Heart left ventricle (tissue), 16 donors: ENCODE measurements around the gene GPR176. TPM values are rescaled to one million over a fixed set of nuclear protein-coding genes. Genes with fewer than 3 reads are reported as not detected.
A peak's percentile ranks its signal among the peaks of the same experiment; 100 is the strongest.
"Not testable (repeated sequence)": the region's sequence is repeated elsewhere in the genome, so short reads cannot be mapped to it uniquely, and the experiment has no call there.

Experiments used
- ATAC-seq, 4 donors: fragments of 200-7000 bp; cut with Tn5 transposase; one replicate each; pipeline ENCODE4 v1.9.1; 2020 to 2022; ENCODE audit warnings: moderate library complexity in 4 of 4, mild to moderate bottlenecking in 3 of 4, moderate number of reproducible peaks in 1 of 4
- DNase-seq, 5 donors: peaks; one replicate each; pipeline ENCODE4 v3.0.0-alpha.2; 2020
- H3K27ac ChIP-seq, 12 donors: fragments of 200-600 bp; sonication (generic) in 4 of 12; one replicate each; pipeline versions ENCODE4 v1.5.0 to v1.8.0; 2016 to 2022; ENCODE audit warnings: mild to moderate bottlenecking in 2 of 12
- H3K27me3 ChIP-seq, 9 donors: fragments of 200-600 bp; sonication (generic) in 2 of 9; one replicate each; pipeline versions ENCODE4 v1.5.1 to v1.8.0; 2016 to 2022; ENCODE audit warnings: mild to moderate bottlenecking in 3 of 9
- H3K36me3 ChIP-seq, 9 donors: fragments of 200-600 bp; sonication (generic) in 2 of 9; one replicate each; pipeline versions ENCODE4 v1.5.0 to v1.8.0; 2018 to 2022; ENCODE audit warnings: mild to moderate bottlenecking in 2 of 9
- H3K4me1 ChIP-seq, 12 donors: fragments of 200-600 bp; sonication (generic) in 4 of 12; one replicate each; pipeline versions ENCODE4 v1.5.0 to v1.8.0; 2016 to 2022; ENCODE audit warnings: mild to moderate bottlenecking in 3 of 12
- H3K4me3 ChIP-seq, 12 donors: fragments of 200-600 bp; sonication (generic) in 4 of 12; one replicate each; pipeline versions ENCODE4 v1.5.0 to v1.8.0; 2017 to 2022; ENCODE audit warnings: mild to moderate bottlenecking in 9 of 12, moderate library complexity in 4 of 12
- H3K9me3 ChIP-seq, 12 donors: fragments of 200-600 bp; sonication (generic) in 4 of 12; one replicate each; pipeline versions ENCODE4 v1.5.0 to v1.8.0; 2016 to 2022; ENCODE audit warnings: mild to moderate bottlenecking in 1 of 12
- POLR2A ChIP-seq, 2 donors: fragments of 450-650 bp; IDR thresholded peaks; one replicate each; pipeline ENCODE4 v1.6.1; 2017; ENCODE audit warnings: antibody characterized with exemption in 2 of 2, mild to moderate bottlenecking in 2 of 2, moderate library complexity in 2 of 2
- WGBS, 4 donors: extraction: QIAGEN DNeasy Blood & Tissue Kit in 2 of 4; methylation state at CpG; one replicate each; pipeline versions ENCODE4 v1.1.5 to v1.1.7; 2013 to 2018; 5-methylcytosine and 5-hydroxymethylcytosine counted together
- intact Hi-C, 10 donors: fragments of 100-400 bp; cut with DNase I; formaldehyde crosslinking; loops; one replicate each; pipeline versions ENCODE4 v1.11.1 to v1.14.2; 2022
- polyA plus RNA-seq, 2 donors: library from polyadenylated mRNA; stranded (reverse); fragments of 200-250 nt; gene quantifications; one replicate each; pipeline ENCODE4 v1.2.3, GENCODE V29; 2013
- total RNA-seq, 9 donors: library from RNA; depleted of rRNA in 2 of 9; stranded (reverse); fragments of >200 nt in 2 of 9; fragmentation: NEBNext Ultra II Directional in 3 of 9; extraction: Animal tissue kit (Norgen Biotek cat#: 25700) in 3 of 9; gene quantifications; one replicate each; pipeline versions ENCODE4 v1.1.0 to v1.2.4, GENCODE V29; 2016 to 2023
- TF ChIP-seq, protein P1 (sequence below), 12 donors: fragments of 200-600 bp; sonication (generic) in 4 of 12; IDR thresholded peaks; one replicate each; pipeline versions ENCODE4 v1.5.0 to v1.8.0; 2018 to 2022; ENCODE audit warnings: antibody characterized with exemption in 12 of 12, mild to moderate bottlenecking in 5 of 12
- donor health status: ischemic (EF 13 %, LVEDD 7.1; RV severe dilation, severe dysfunction).
- donor health status: healthy with polysubstance abuse.
- donor health status: DM: no; HTN: yes; CAD: no.
- donor health status: DM: no; HTN: no; CAD: no.
- donor health status: ischemic (EF 25% LVEDD 6.9; RV normal size, moderate dysfunction).
- donor health status: ischemic (EF 25% LVEDD 5.7; RV mildly dilated, moderate dysfunction).
- donor health status: healthy.
- donor health status: DM: yes; HTN: yes; CAD: no.
- donor health status: ischemic (EF 35%, LVEDD 5.7; RV mildly dilated, moderate dysfunction).
- donor health status: nonischemic (EF 11% LVEDD 7.7; RV severe dilation, severe dysfunction).
- donor health status: DM: yes; HTN: yes; CAD: no.
- donor health status: PGD.
- donor health status: ischemic (EF 29% LVEDD 5.4; RV normal size, mild dysfunction).
- donor health status: nonischemic (EF 23%, LVEDD 6.1; RV moderate dilation, normal function).

The GPR176 gene
- total and polyA plus RNA-seq, 11 donors: 1.1 to 4.3 (median 2.1) TPM

DNA sequence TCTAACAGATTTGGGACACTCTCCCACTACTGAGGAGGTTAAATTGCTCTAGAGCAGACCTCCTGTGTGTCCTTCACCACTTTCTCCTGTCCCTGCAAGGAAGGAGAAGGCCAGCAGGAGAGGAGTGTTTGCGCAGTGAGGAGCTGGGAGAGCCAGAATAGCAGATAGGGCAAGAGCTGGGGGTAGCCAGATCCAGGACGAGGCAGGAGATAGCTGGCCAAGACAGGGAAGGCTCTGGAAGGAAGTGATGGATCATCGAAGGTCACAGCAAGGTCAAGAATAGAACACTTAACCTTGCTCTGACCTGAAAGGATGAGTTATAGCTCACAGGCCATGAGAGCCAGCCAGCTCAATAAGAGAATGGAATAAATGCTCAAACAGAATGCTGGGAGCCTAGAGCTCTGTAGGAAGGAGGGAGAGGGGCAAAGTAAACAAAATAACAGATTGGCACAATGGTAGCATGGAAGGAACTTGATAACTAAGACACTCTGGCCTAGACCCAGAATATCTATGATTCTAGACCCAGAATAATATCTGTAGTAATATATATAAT is 99.9 kb downstream of the GPR176 start:
- ATAC-seq: peak in 2 of 4 donors; percentile 10 to 20
- no peak for DNase-seq
- Histone ChIP-seq H3K9me3 (no peaks in the 10 kb centered on the region), H3K4me3 (no peak overlapping the region), H3K36me3 (no peaks in the 10 kb centered on the region), H3K27me3 (no peaks in the 10 kb centered on the region), H3K27ac (peak overlapping the region in 4 of 12 donors; percentile 30 to 53 (median 41)), H3K4me1 (peaks cover 0 to 3% (median 0%) of the 10 kb centered on the region in 12 donors)
- intact Hi-C loops: no loop called here
- TF ChIP-seq, protein P1, sequence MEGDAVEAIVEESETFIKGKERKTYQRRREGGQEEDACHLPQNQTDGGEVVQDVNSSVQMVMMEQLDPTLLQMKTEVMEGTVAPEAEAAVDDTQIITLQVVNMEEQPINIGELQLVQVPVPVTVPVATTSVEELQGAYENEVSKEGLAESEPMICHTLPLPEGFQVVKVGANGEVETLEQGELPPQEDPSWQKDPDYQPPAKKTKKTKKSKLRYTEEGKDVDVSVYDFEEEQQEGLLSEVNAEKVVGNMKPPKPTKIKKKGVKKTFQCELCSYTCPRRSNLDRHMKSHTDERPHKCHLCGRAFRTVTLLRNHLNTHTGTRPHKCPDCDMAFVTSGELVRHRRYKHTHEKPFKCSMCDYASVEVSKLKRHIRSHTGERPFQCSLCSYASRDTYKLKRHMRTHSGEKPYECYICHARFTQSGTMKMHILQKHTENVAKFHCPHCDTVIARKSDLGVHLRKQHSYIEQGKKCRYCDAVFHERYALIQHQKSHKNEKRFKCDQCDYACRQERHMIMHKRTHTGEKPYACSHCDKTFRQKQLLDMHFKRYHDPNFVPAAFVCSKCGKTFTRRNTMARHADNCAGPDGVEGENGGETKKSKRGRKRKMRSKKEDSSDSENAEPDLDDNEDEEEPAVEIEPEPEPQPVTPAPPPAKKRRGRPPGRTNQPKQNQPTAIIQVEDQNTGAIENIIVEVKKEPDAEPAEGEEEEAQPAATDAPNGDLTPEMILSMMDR (IDR thresholded peaks at IDR 0.05): no peak
- no peak for TF ChIP-seq POLR2A (IDR thresholded peaks at IDR 0.05)
- WGBS, 4 donors: 42 to 47% (median 44%) methylated on average over 3 of the region's 3 CpGs

DNA sequence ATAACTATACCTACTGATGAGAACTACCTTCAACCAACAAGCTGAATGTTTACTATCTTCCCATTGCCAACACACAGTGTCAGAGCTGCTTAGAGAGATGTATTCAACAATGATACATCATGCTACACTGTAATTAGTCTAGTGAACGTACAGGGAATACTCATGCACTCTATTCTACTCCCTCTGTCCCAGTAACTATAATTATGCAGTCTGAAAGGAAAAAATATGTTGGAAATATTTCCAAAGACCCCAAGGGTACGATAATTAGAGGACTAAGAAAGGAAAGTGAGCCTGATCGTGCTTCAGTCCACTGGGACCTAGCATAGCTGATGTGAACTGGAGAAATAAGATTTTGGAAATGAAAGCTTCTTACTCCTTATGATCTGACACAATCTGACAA is 100.5 kb downstream of the GPR176 start:
- H3K9me3 ChIP-seq: no peaks in the 10 kb centered on the region
- intact Hi-C loops: no loop called here
- ATAC-seq: peak in 1 of 4 donors; percentile 22

DNA sequence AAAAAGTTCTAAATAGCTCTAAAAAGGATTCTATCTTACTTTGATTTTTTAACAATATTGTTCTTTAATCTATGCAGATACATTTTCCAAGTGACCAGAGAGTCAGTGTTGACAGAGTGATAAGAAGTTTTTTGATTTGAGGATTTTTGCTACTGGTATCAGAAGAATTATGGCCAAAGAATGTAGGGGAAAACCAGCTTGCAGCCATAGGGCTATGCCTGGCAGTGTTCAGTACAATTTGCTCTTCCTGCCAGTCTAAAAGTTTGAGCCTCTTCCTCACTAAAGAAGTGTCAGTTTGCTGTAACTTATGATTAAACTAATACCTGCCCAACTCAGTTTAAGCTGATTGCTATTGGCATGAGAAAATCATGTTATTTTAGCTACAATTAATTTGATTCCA is 102.2 kb downstream of the GPR176 start:
- Histone ChIP-seq H3K4me1 (peaks cover 0 to 3% (median 0%) of the 10 kb centered on the region in 12 donors), H3K4me3 (no peak overlapping the region), H3K36me3 (no peaks in the 10 kb centered on the region), H3K27ac (peak overlapping the region in 1 of 12 donors; percentile 2), H3K27me3 (no peaks in the 10 kb centered on the region), H3K9me3 (no peaks in the 10 kb centered on the region)
- ATAC-seq: no peak
- no peak for TF ChIP-seq POLR2A (IDR thresholded peaks at IDR 0.05)
- TF ChIP-seq, protein P1 (IDR thresholded peaks at IDR 0.05): no peak
- no peak for DNase-seq
- intact Hi-C loops: no loop called here

More for the DNA sequence above, 100.5 kb downstream of the GPR176 start:
- Histone ChIP-seq H3K27ac (peak overlapping the region in 3 of 12 donors; percentile 30 to 53 (median 40)), H3K4me3 (no peak overlapping the region), H3K4me1 (peaks cover 0 to 3% (median 0%) of the 10 kb centered on the region in 12 donors), H3K36me3 (no peaks in the 10 kb centered on the region), H3K27me3 (no peaks in the 10 kb centered on the region)
- WGBS, 4 donors: 68 to 81% (median 78%) methylated on average over 3 of the region's 3 CpGs
- no peak for TF ChIP-seq POLR2A (IDR thresholded peaks at IDR 0.05)
- TF ChIP-seq, protein P1 (IDR thresholded peaks at IDR 0.05): no peak
- DNase-seq: no peak

DNA sequence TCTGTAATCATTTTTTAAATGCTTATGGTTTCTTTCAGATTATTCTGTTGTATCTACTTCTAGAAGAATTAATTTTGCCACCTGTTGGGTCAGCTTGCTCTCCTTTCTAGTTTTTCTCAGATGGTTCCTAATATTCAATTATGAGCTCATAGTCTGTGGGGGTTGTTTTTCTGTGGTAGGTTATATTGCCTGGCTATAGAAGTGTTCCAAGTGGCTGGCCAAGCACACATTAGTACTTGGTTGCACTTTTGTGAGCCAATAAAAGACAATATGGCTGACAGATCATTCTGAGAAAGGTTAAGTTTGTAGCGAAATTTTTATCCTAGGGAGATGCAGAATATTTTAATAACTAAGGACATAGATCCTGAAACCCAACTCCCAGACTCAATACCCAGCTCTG is 105.6 kb downstream of the GPR176 start:
- DNase-seq: no peak
- WGBS, 4 donors: 89 to 97% (median 92%) methylated on average over 1 of the region's 1 CpG

DNA sequence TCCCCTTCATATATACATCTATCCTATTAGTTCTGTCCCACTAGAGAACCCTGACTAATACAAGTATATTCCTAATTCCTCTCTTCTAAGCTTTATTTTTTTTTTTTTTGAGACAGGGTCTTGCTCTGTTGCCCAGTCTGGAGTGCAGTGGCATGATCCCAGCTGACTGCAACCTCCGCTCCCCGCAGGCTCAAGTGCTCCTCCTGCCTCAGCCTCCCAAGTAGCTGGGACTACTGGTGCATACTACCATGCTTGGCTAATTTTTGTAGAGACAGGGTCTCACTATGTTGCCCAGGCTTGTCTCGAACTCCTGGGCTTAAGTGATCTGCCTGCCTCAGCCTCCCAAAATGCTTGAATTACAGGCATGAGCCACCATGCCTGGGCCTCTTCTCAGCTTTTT is 107.4 kb downstream of the GPR176 start:
- H3K27me3 ChIP-seq, H3K36me3 ChIP-seq, H3K27ac ChIP-seq, H3K9me3 ChIP-seq, H3K4me1 ChIP-seq, DNase-seq, ATAC-seq, intact Hi-C loops, H3K4me3 ChIP-seq: not testable (repeated sequence)
- WGBS, 4 donors: 91 to 97% (median 96%) methylated on average over 3 of the region's 3 CpGs

More for the DNA sequence above, 105.6 kb downstream of the GPR176 start:
- no peaks in the 10 kb centered on the region for H3K9me3 ChIP-seq
- H3K27ac ChIP-seq: no peak overlapping the region
- H3K27me3 ChIP-seq: no peaks in the 10 kb centered on the region
- peaks cover 0 to 3% (median 0%) of the 10 kb centered on the region in 12 donors for H3K4me1 ChIP-seq
- no peak for TF ChIP-seq POLR2A (IDR thresholded peaks at IDR 0.05)
- TF ChIP-seq, protein P1 (IDR thresholded peaks at IDR 0.05): no peak
- H3K4me3 ChIP-seq: no peak overlapping the region
- intact Hi-C loops: no loop called here
- H3K36me3 ChIP-seq: no peaks in the 10 kb centered on the region
- no peak for ATAC-seq
